DOHH2 (cell line): ENCODE results near the gene SLC16A6.

Experiments used
- EZH2phosphoT487 ChIP-seq: fragments of 200-600 bp; sonication (generic); IDR thresholded peaks from 2 replicates; pipeline ENCODE4 v1.6.1; 2017; ENCODE audit warnings: borderline replicate concordance, mild to moderate bottlenecking, antibody characterized with exemption, low read length, moderate library complexity, mixed read lengths
- TF ChIP-seq, protein P1 (sequence below): fragments of 200-600 bp; sonication (generic); IDR thresholded peaks from one replicate; pipeline ENCODE4 v1.5.1; 2014; ENCODE audit warnings: antibody characterized with exemption, mild to moderate bottlenecking, low read depth, low read length; ENCODE audit not compliant: poor library complexity, severe bottlenecking

DNA sequence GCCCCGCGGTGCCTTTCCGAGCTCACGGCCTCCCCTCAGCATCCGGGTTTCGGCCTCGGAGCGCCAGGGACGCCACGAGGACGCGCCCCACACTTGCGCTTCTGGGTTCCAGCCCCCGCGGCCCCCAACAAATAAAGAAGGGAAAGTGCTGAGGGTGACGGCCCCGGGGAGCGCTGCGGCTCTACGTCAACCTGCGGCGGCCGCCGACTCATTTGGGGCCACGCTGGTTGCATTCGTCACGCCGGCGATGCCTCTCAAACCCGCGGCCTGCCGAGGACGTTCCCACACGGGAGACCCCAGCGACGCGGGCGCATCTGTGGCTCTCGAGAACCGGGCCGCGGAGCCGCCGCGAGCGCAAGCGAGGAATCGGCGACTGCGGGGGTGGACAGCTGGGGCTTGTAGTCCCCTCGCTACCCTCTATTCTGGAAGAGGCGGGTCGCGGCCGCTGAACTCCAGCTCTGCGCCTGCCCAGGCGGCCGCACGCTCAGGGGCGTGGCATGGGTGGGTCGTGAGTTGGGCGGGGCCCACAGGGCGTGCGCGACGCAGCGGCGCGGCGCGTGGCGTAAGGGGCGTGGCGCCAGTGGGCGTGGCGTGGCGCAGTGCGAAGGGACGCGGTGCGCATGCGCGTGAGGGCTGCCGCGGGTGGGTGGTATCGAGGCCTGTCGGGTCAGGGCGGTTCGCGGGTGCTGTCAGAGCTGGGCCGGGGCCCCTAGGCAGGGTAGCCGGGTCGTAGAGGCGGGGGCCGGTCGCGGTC lies 43.3 kb downstream of the SLC16A6 start, which contains the start of gene AMZ2:
- TF ChIP-seq, protein P1, sequence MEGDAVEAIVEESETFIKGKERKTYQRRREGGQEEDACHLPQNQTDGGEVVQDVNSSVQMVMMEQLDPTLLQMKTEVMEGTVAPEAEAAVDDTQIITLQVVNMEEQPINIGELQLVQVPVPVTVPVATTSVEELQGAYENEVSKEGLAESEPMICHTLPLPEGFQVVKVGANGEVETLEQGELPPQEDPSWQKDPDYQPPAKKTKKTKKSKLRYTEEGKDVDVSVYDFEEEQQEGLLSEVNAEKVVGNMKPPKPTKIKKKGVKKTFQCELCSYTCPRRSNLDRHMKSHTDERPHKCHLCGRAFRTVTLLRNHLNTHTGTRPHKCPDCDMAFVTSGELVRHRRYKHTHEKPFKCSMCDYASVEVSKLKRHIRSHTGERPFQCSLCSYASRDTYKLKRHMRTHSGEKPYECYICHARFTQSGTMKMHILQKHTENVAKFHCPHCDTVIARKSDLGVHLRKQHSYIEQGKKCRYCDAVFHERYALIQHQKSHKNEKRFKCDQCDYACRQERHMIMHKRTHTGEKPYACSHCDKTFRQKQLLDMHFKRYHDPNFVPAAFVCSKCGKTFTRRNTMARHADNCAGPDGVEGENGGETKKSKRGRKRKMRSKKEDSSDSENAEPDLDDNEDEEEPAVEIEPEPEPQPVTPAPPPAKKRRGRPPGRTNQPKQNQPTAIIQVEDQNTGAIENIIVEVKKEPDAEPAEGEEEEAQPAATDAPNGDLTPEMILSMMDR, result no peak
- no peak for TF ChIP-seq EZH2phosphoT487
